Panc1 (cell line): ENCODE results near the gene BAIAP2L2.

Experiments used
- CTCF ChIP-seq: fragments of 450-650 bp; IDR thresholded peaks from 2 replicates; pipeline ENCODE4 v1.5.1; 2017; ENCODE audit warnings: mild to moderate bottlenecking
- SIN3A ChIP-seq: IDR thresholded peaks from 2 replicates; pipeline ENCODE4 v1.6.1; 2012; ENCODE audit warnings: low read depth, mild to moderate bottlenecking, low read length, moderate library complexity, borderline replicate concordance; ENCODE audit not compliant: insufficient read depth
- TCF7L2 ChIP-seq: IDR thresholded peaks from 2 replicates; pipeline ENCODE4 v1.6.1; 2011; ENCODE audit warnings: mild to moderate bottlenecking, low read depth, low read length, inconsistent platforms

GRCh38 chr22:38137876-38138687, 27.6 kb upstream of the BAIAP2L2 start:
- no peak for TF ChIP-seq CTCF
- TF ChIP-seq TCF7L2 = no peak
- no peak for TF ChIP-seq SIN3A
